H1 (cell line): ENCODE measurements around the gene NPTN. TPM values are rescaled to one million over a fixed set of nuclear protein-coding genes. Genes with fewer than 3 reads are reported as not detected.

Experiments used
- CTCF ChIA-PET: fragments of 300-600 bp; sonication (Branson Sonifier 250); formaldehyde crosslinking; loops from one replicate; lab custom pipeline; 2021; ENCODE audit not compliant: partially characterized antibody; lab: Charles Lee
- POLR2A ChIA-PET: fragments of 300-600 bp; sonication (Branson Sonifier 250); formaldehyde crosslinking; loops from one replicate; lab custom pipeline; 2021; ENCODE audit warnings: inconsistent platforms; ENCODE audit not compliant: partially characterized antibody; lab: Charles Lee
- DNase-seq, 2 experiments: peaks; one replicate each; pipeline versions ENCODE4 v3.0.0 to v3.0.0-alpha.2; 2010 to 2022; ENCODE audit warnings: low spot score in 2 of 2, low read depth in 1 of 2, mixed read lengths in 1 of 2
- FAIRE-seq: peaks from 2 replicates; lab custom pipeline; 2011; peaks lifted over from hg19 to GRCh38; lab: Jason Lieb, UNC
- H2AFZ ChIP-seq: 2 replicates; pipeline ENCODE4 v1.8.1; 2012; ENCODE audit warnings: low read length, inconsistent platforms
- H2AK5ac ChIP-seq: 2 replicates; pipeline ENCODE4 v1.6.1; 2013; ENCODE audit warnings: low read depth, low read length
- H2BK120ac ChIP-seq: replicated peaks from 2 replicates; pipeline ENCODE3; 2013; ENCODE audit warnings: low read depth, low read length, inconsistent platforms
- H2BK12ac ChIP-seq: 2 replicates; pipeline ENCODE4 v1.6.1; 2013; ENCODE audit warnings: low read depth, low read length
- H2BK15ac ChIP-seq: 2 replicates; pipeline ENCODE4 v1.6.1; 2013; ENCODE audit warnings: low read length
- H2BK20ac ChIP-seq: 2 replicates; pipeline ENCODE4 v1.6.1; 2013; ENCODE audit warnings: low read length
- H2BK5ac ChIP-seq: 2 replicates; pipeline ENCODE4 v1.6.1; 2013; ENCODE audit warnings: low read depth, low read length
- H3K14ac ChIP-seq: 2 replicates; pipeline ENCODE4 v1.6.1; 2013; ENCODE audit warnings: inconsistent platforms; ENCODE audit not compliant: insufficient read length
- H3K18ac ChIP-seq: 2 replicates; pipeline ENCODE4 v1.6.1; 2013; ENCODE audit warnings: low read length; ENCODE audit errors: extremely low read depth
- H3K23ac ChIP-seq: 2 replicates; pipeline ENCODE4 v1.6.1; 2013; ENCODE audit warnings: inconsistent platforms; ENCODE audit not compliant: insufficient read length
- H3K23me2 ChIP-seq: 2 replicates; pipeline ENCODE4 v1.6.1; 2013; ENCODE audit warnings: low read depth, low read length
- H3K27ac ChIP-seq: 2 replicates; pipeline ENCODE4 v1.6.1; 2011; ENCODE audit warnings: low read depth, low read length, inconsistent platforms
- H3K27me3 ChIP-seq, 4 experiments: replicated peaks in 1 of 4; 1 replicate in 1 of 4; 2 replicates in 3 of 4; pipeline versions ENCODE4 v1.6.1 to v1.8.1; 2011 to 2013; ENCODE audit warnings: low read length in 3 of 4, mild to moderate bottlenecking in 3 of 4, inconsistent platforms in 2 of 4, mixed read lengths in 2 of 4, moderate library complexity in 1 of 4; ENCODE audit not compliant: control insufficient read depth in 3 of 4, insufficient read depth in 3 of 4; ENCODE audit errors: extremely low read depth in 1 of 4
- H3K36me3 ChIP-seq, 4 experiments: 2 replicates each; pipeline versions ENCODE4 v1.6.1 to v1.8.1; 2011 to 2013; ENCODE audit warnings: mild to moderate bottlenecking in 4 of 4, low read length in 3 of 4, moderate library complexity in 2 of 4, control low read depth in 1 of 4, inconsistent platforms in 1 of 4; ENCODE audit not compliant: insufficient read depth in 4 of 4, control insufficient read depth in 2 of 4
- H3K4ac ChIP-seq: replicated peaks from 2 replicates; pipeline ENCODE3; 2013; ENCODE audit warnings: low read length, low read depth, mixed read lengths, inconsistent platforms; ENCODE audit not compliant: insufficient read length
- H3K4me1 ChIP-seq, 4 experiments: replicated peaks in 1 of 4; 1 replicate in 1 of 4; 2 replicates in 3 of 4; pipeline versions ENCODE4 v1.6.1 to v1.8.1; 2011 to 2013; ENCODE audit warnings: low read length in 3 of 4, inconsistent platforms in 2 of 4, mixed read lengths in 1 of 4; ENCODE audit not compliant: insufficient read depth in 4 of 4, control insufficient read depth in 3 of 4
- H3K4me2 ChIP-seq, 2 experiments: 2 replicates each; pipeline versions ENCODE4 v1.6.1 to v1.8.1; 2011 to 2013; ENCODE audit warnings: low read depth in 2 of 2, low read length in 2 of 2, control low read depth in 1 of 2, inconsistent platforms in 1 of 2, mild to moderate bottlenecking in 1 of 2; ENCODE audit not compliant: insufficient read depth in 1 of 2
- H3K4me3 ChIP-seq, 4 experiments: fragments of 200-600, 300-600 bp in 1 of 4; sonication (generic), shearing (Covaris generic), sonication (Bioruptor Twin) in 1 of 4; 2 replicates each; pipeline versions ENCODE4 v1.5.1 to v1.8.1; 2011 to 2016; ENCODE audit warnings: low read length in 4 of 4, low read depth in 3 of 4, control low read depth in 2 of 4, inconsistent platforms in 2 of 4, mild to moderate bottlenecking in 2 of 4, mixed read lengths in 1 of 4, moderate library complexity in 1 of 4; ENCODE audit not compliant: insufficient read depth in 2 of 4; ENCODE audit errors: extremely low read depth in 1 of 4
- H3K56ac ChIP-seq: replicated peaks from 2 replicates; pipeline ENCODE3; 2013; ENCODE audit warnings: low read depth, mild to moderate bottlenecking, mixed read lengths, low read length, inconsistent platforms; ENCODE audit not compliant: insufficient read length
- H3K79me1 ChIP-seq: 2 replicates; pipeline ENCODE4 v1.6.1; 2013; ENCODE audit warnings: low read depth, low read length, control low read depth
- H3K79me2 ChIP-seq, 2 experiments: 2 replicates each; pipeline versions ENCODE4 v1.6.1 to v1.8.1; 2012 to 2013; ENCODE audit warnings: low read length in 2 of 2, mild to moderate bottlenecking in 2 of 2, inconsistent platforms in 1 of 2; ENCODE audit not compliant: insufficient read depth in 2 of 2, control insufficient read depth in 1 of 2
- H3K9ac ChIP-seq, 4 experiments: replicated peaks in 1 of 4; 1 replicate in 1 of 4; 2 replicates in 3 of 4; pipeline versions ENCODE4 v1.6.1 to v1.8.1; 2011 to 2013; ENCODE audit warnings: low read depth in 3 of 4, low read length in 3 of 4, control low read depth in 2 of 4, mild to moderate bottlenecking in 2 of 4, moderate library complexity in 2 of 4, inconsistent platforms in 1 of 4; ENCODE audit errors: extremely low read depth in 1 of 4
- H3K9me3 ChIP-seq, 2 experiments: 2 replicates each; pipeline versions ENCODE4 v1.6.1 to v1.8.1; 2012 to 2013; ENCODE audit warnings: mild to moderate bottlenecking in 2 of 2, moderate library complexity in 2 of 2, control low read depth in 1 of 2, inconsistent platforms in 1 of 2, low read depth in 1 of 2, low read length in 1 of 2, mixed read lengths in 1 of 2; ENCODE audit not compliant: insufficient read depth in 2 of 2
- H4K20me1 ChIP-seq, 2 experiments: replicated peaks in 1 of 2; 2 replicates each; pipeline versions ENCODE3 to v1.8.1; 2011 to 2013; ENCODE audit warnings: inconsistent platforms in 2 of 2, low read length in 2 of 2, mild to moderate bottlenecking in 1 of 2; ENCODE audit not compliant: insufficient read depth in 2 of 2, control insufficient read depth in 1 of 2
- H4K5ac ChIP-seq: 2 replicates; pipeline ENCODE4 v1.6.1; 2013; ENCODE audit warnings: low read length, low read depth, mixed read lengths, inconsistent platforms; ENCODE audit not compliant: insufficient read length
- H4K8ac ChIP-seq: 2 replicates; pipeline ENCODE4 v1.8.0; 2013; ENCODE audit warnings: mild to moderate bottlenecking, moderate library complexity, low read length, inconsistent platforms; ENCODE audit not compliant: insufficient read depth; ENCODE audit errors: extremely low read depth
- H4K91ac ChIP-seq: replicated peaks from 2 replicates; pipeline ENCODE3; 2013; ENCODE audit warnings: low read length, mixed read lengths, inconsistent platforms; ENCODE audit not compliant: insufficient read length
- BCL11A ChIP-seq, 2 experiments: IDR thresholded peaks; one replicate each; pipeline ENCODE4 v1.6.1; 2011; ENCODE audit warnings: low read depth in 2 of 2, low read length in 2 of 2, mild to moderate bottlenecking in 2 of 2
- NANOG ChIP-seq: IDR thresholded peaks from 2 replicates; pipeline ENCODE4 v1.6.1; 2011; ENCODE audit warnings: low read length, low read depth, mild to moderate bottlenecking, inconsistent platforms; ENCODE audit not compliant: insufficient read depth, poor library complexity, severe bottlenecking
- RAD21 ChIP-seq, 2 experiments: IDR thresholded peaks in 1 of 2; conservative IDR thresholded peaks in 1 of 2; 2 replicates each; pipeline ENCODE4 v1.6.1; 2011; ENCODE audit warnings: low read depth in 2 of 2, low read length in 2 of 2, improper control_type of control experiment in 1 of 2, inconsistent platforms in 1 of 2, mild to moderate bottlenecking in 1 of 2, moderate library complexity in 1 of 2
- SIX5 ChIP-seq: IDR thresholded peaks from 2 replicates; pipeline ENCODE4 v1.6.1; 2011; ENCODE audit warnings: mild to moderate bottlenecking, low read depth, low read length
- TEAD4 ChIP-seq: IDR thresholded peaks from 2 replicates; pipeline ENCODE4 v1.6.1; 2012; ENCODE audit warnings: low read depth, low read length, inconsistent platforms, mixed read lengths
- WGBS, 2 experiments: shearing (Covaris generic) in 1 of 2; methylation state at CpG; one replicate each; pipeline versions ENCODE4 v1.1.6 to v1.1.7; 2013 to 2015; ENCODE audit warnings: low lambda C conversion rate in 2 of 2, mixed read lengths in 2 of 2, inconsistent platforms in 1 of 2, low coverage in 1 of 2, missing lambda C conversion rate in 1 of 2; ENCODE audit not compliant: insufficient replicate concordance in 2 of 2, insufficient coverage in 1 of 2, insufficient read length in 1 of 2; ENCODE audit errors: extremely low coverage in 1 of 2, missing lambda C conversion rate in 1 of 2; 5-methylcytosine and 5-hydroxymethylcytosine counted together
- polyA plus RNA-seq, 7 experiments: library from polyadenylated mRNA; depleted of rRNA in 3 of 7; stranded (reverse) in 5 of 7; unstranded in 2 of 7; fragments of >200 nt in 5 of 7; fragments of 200-250 nt in 2 of 7; gene quantifications; 1 replicate in 5 of 7; 2 replicates in 1 of 7; 4 replicates in 1 of 7; pipeline versions ENCODE4 v1.2.1 to v1.2.3, GENCODE V29; 2011 to 2013; ENCODE audit warnings: missing spikeins in 2 of 7, mixed read lengths in 2 of 7
- total RNA-seq: library from RNA; stranded (reverse); fragmentation: NEBNext Ultra II Directional; extraction: Animal tissue kit (Norgen Biotek cat#: 25700); gene quantifications from 2 replicates; pipeline ENCODE4 v1.2.1, GENCODE V29; 2021

NPTN gene
- total and polyA plus RNA-seq, 2 of the 8 experiments (the other 6 are each of a cell fraction or from before 2014, with no cell fraction given), result 67.0 to 113 TPM

GRCh38 chr15:73617913-73618312 lies 15.3 kb downstream of the NPTN start:
- Histone ChIP-seq H3K4me1 (peaks cover 0 to 21% (median 9%) of the 10 kb centered on the region in 4 experiments; a peak in 5 of 7 replicates), H3K4me2 (peak overlapping the region; percentile 36 to 54), H2BK15ac (no peak overlapping the region), H4K91ac (no peak overlapping the region), H3K23ac (no peak overlapping the region), H3K4ac (no peak overlapping the region), H3K79me1 (peaks cover 6% of the 10 kb centered on the region), H3K27me3 (no peaks in the 10 kb centered on the region), H2AK5ac (no peak overlapping the region), H3K36me3 (no peaks in the 10 kb centered on the region), H3K79me2 (peaks cover 4 to 99% of the 10 kb centered on the region in 2 experiments), H2BK12ac (no peak overlapping the region), H3K18ac (no peak overlapping the region), H3K9ac (no peak overlapping the region), H3K4me3 (peak overlapping the region in 1 of 4 experiments; percentile 9; a peak in 1 of 8 replicates), H3K56ac (no peak overlapping the region), H3K27ac (no peak overlapping the region; the same call in 1 of the 2 replicates), H2AFZ (no peak overlapping the region), H3K14ac (no peak overlapping the region), H2BK5ac (no peak overlapping the region), H3K23me2 (no peaks in the 10 kb centered on the region), H4K20me1 (peaks cover 4 to 10% of the 10 kb centered on the region in 2 experiments), H2BK20ac (no peak overlapping the region), H3K9me3 (no peaks in the 10 kb centered on the region), H4K5ac (no peak overlapping the region), H2BK120ac (no peak overlapping the region), H4K8ac (no peak overlapping the region)
- 15% methylated on average over 5 of the region's 5 CpGs; no CpG with 5 or more reads in 1 of the 2 experiments for WGBS, 2 experiments
- TF ChIP-seq SIX5 (no peak), NANOG (peak; percentile 88), BCL11A (IDR thresholded peaks at IDR 0.05; ENCODE audit: low read depth in 2 of 2, low read length in 2 of 2) (no peak), TEAD4 (peak; percentile 86), RAD21 (IDR thresholded peaks at IDR 0.05 in 1 of 2, conservative IDR thresholded peaks at IDR 0.05 in 1 of 2; ENCODE audit: low read depth in 2 of 2, low read length in 2 of 2) (no peak)
- CTCF ChIA-PET, result interaction anchor here (0.7 to 10.1 kb wide), 6 partner anchors 11 to 468 kb away, joined by 3 to 119 read pairs (median 6); partner anchors contain the start of gene NPTN
- FAIRE-seq (no peak), DNase-seq (no peak)
- POLR2A ChIA-PET, result interaction anchor here (0.8 to 11.6 kb wide), 5 partner anchors 12 to 35 kb away, joined by 3 to 115 read pairs (median 3); partner anchors contain the start of gene NPTN
